Measurements from ENCODE around the gene PTPN23. TPM values are rescaled to one million over a fixed set of nuclear protein-coding genes. Genes with fewer than 3 reads are reported as not detected.

PTPN23 gene
- total and polyA plus RNA-seq, 8 donors: 8.6 to 120 (median 27.6) TPM

- Histone ChIP-seq H3K36me3 (peaks cover 31 to 89% (median 83%) of the 10 kb centered on the region in 4 donors), H3K4me3 (no peak overlapping the region), H3K27me3 (no peaks in the 10 kb centered on the region), H3K27ac (no peak overlapping the region), H3K9me3 (no peaks in the 10 kb centered on the region), H3K4me1 (peaks cover 0 to 42% (median 22%) of the 10 kb centered on the region in 4 donors)
- 83 to 96% (median 93%) methylated on average over 6 of the region's 6 CpGs for WGBS, 5 donors
- DNase-seq: no peak
- intact Hi-C loops (cut with DNase I; ENCODE audit: low total_unique reads): no loop called here
- TF ChIP-seq POLR2AphosphoS5 (IDR thresholded peaks at IDR 0.05): no peak
Measured at GRCh38 chr3:47427866-47428265, 47.0 kb downstream of the PTPN23 start.

DNA sequence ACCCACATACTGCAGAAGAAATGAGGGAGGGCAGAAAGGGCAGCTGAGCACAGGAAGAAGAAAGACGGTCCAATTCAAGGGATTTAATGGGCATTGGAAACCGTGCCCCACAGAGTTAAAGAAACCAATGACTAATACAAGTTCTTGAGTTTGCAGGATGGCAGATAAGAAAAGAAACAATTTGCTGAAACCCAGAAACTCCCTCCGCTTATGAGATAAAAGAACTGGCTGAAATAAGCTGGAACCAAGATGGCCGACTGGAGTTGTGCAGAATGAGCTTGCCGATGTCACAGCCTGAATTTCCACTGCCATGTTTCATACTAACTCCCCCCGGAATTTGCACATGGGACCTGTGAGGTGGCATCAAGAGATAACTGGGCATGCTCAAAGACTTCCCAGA is 47.8 kb downstream of the PTPN23 start:
- DNase-seq: peak in 1 of 2 donors; percentile 28

GRCh38 chr3:47429476-47430270 is 48.9 kb downstream of the PTPN23 start:
- DNase-seq: peak in 1 of 2 donors; percentile 62
- Histone ChIP-seq H3K27me3 (no peaks in the 10 kb centered on the region), H3K9me3 (no peaks in the 10 kb centered on the region), H3K27ac (no peak overlapping the region), H3K4me1 (peaks cover 0 to 42% (median 15%) of the 10 kb centered on the region in 4 donors), H3K36me3 (peaks cover 40 to 89% (median 85%) of the 10 kb centered on the region in 4 donors), H3K4me3 (no peak overlapping the region)
- intact Hi-C loops (cut with DNase I; ENCODE audit: low total_unique reads): no loop called here
- TF ChIP-seq POLR2AphosphoS5 (IDR thresholded peaks at IDR 0.05): no peak
- 73 to 88% (median 79%) methylated on average over 9 of the region's 9 CpGs for WGBS, 5 donors

More for the DNA sequence above, 47.8 kb downstream of the PTPN23 start:
- TF ChIP-seq POLR2A (IDR thresholded peaks at IDR 0.05) (no peak), POLR2AphosphoS5 (IDR thresholded peaks at IDR 0.05) (peak in 1 of 3 donors; percentile 21)
- Histone ChIP-seq H3K4me1 (peaks cover 0 to 42% (median 21%) of the 10 kb centered on the region in 4 donors), H3K36me3 (peaks cover 34 to 89% (median 85%) of the 10 kb centered on the region in 4 donors), H3K9me3 (no peaks in the 10 kb centered on the region), H3K27ac (peak overlapping the region in 2 of 5 donors; percentile 7 to 10), H3K27me3 (no peaks in the 10 kb centered on the region), H3K4me3 (no peak overlapping the region)
- whole genome bisulfite sequencing, 5 donors: 53 to 75% (median 54%) methylated on average over 6 of the region's 6 CpGs
- intact Hi-C loops (cut with DNase I; ENCODE audit: low total_unique reads): no loop called here

DNA sequence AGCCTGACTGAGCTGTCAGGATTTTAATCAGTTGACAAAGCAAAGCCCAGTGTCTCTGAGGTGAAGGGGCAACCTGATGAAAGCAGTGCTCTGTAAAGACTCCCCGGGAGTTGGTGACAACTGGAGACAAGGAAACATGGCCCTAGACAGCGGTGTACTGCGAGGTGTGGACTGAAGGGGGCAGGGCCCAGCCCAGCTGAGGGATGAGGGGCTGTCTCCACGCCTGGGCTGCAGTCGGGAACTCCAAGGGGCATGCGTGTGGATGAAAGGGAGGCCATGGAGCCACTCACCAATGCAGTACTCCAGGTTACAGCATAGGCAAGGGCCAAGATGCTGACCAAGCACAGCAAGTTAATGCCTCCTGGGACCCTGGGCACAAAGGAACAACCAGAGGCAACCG is 49.8 kb downstream of the PTPN23 start:
- no peak overlapping the region for H3K27ac ChIP-seq
- intact Hi-C loops (cut with DNase I; ENCODE audit: low total_unique reads): no loop called here
- 88 to 98% (median 96%) methylated on average over 7 of the region's 7 CpGs for WGBS, 5 donors
- no peak overlapping the region for H3K4me3 ChIP-seq
- no peaks in the 10 kb centered on the region for H3K27me3 ChIP-seq
- TF ChIP-seq EP300 (IDR thresholded peaks at IDR 0.05) (no peak), POLR2A (IDR thresholded peaks at IDR 0.05) (no peak), POLR2AphosphoS5 (IDR thresholded peaks at IDR 0.05) (no peak)
- TF ChIP-seq, protein P1, sequence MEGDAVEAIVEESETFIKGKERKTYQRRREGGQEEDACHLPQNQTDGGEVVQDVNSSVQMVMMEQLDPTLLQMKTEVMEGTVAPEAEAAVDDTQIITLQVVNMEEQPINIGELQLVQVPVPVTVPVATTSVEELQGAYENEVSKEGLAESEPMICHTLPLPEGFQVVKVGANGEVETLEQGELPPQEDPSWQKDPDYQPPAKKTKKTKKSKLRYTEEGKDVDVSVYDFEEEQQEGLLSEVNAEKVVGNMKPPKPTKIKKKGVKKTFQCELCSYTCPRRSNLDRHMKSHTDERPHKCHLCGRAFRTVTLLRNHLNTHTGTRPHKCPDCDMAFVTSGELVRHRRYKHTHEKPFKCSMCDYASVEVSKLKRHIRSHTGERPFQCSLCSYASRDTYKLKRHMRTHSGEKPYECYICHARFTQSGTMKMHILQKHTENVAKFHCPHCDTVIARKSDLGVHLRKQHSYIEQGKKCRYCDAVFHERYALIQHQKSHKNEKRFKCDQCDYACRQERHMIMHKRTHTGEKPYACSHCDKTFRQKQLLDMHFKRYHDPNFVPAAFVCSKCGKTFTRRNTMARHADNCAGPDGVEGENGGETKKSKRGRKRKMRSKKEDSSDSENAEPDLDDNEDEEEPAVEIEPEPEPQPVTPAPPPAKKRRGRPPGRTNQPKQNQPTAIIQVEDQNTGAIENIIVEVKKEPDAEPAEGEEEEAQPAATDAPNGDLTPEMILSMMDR (IDR thresholded peaks at IDR 0.05): no peak
- H3K9me3 ChIP-seq: no peaks in the 10 kb centered on the region
- no peak for DNase-seq
- peaks cover 36 to 87% (median 81%) of the 10 kb centered on the region in 4 donors for H3K36me3 ChIP-seq
- H3K4me1 ChIP-seq: peaks cover 0 to 33% (median 10%) of the 10 kb centered on the region in 4 donors

DNA sequence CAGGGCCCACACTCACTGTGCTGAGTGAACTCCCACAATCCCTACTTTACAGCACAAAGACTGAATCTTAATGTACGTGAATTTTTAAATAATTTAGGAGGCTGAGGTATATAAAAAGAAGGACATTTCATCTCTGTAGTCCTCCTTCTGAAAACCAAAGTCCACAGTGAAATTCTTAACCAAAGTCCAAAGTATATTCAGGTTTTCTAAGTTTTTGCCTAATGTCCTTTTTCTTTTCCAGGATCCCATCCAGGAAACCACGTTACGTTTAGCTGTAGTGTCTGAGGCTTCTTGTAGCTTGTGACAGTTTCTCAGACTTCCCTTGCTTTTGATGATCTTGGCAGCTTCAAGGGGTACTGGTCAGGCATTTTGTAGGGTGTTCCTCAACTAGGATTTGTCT is 50.4 kb downstream of the PTPN23 start:
- Histone ChIP-seq H3K4me3 (no peak overlapping the region), H3K36me3 (peaks cover 32 to 87% (median 76%) of the 10 kb centered on the region in 4 donors), H3K4me1 (peaks cover 0 to 28% (median 10%) of the 10 kb centered on the region in 4 donors), H3K27me3 (no peaks in the 10 kb centered on the region), H3K9me3 (no peaks in the 10 kb centered on the region), H3K27ac (no peak overlapping the region)
- TF ChIP-seq POLR2AphosphoS5 (IDR thresholded peaks at IDR 0.05) (no peak), EP300 (IDR thresholded peaks at IDR 0.05) (no peak)
- DNase-seq: no peak
- WGBS, 5 donors: 80 to 92% (median 84%) methylated on average over 3 of the region's 3 CpGs
- intact Hi-C loops (cut with DNase I; ENCODE audit: low total_unique reads): no loop called here

- Histone ChIP-seq H3K9me3 (no peaks in the 10 kb centered on the region), H3K4me1 (peaks cover 0 to 28% (median 10%) of the 10 kb centered on the region in 4 donors), H3K4me3 (no peak overlapping the region), H3K36me3 (peaks cover 25 to 86% (median 69%) of the 10 kb centered on the region in 4 donors), H3K27me3 (no peaks in the 10 kb centered on the region), H3K27ac (no peak overlapping the region)
- TF ChIP-seq EP300 (IDR thresholded peaks at IDR 0.05): no peak
- no peak for TF ChIP-seq POLR2A (IDR thresholded peaks at IDR 0.05)
- TF ChIP-seq, protein P1 (IDR thresholded peaks at IDR 0.05): no peak
- TF ChIP-seq POLR2AphosphoS5 (IDR thresholded peaks at IDR 0.05): no peak
- 90 to 99% (median 93%) methylated on average over 2 of the region's 2 CpGs for WGBS, 5 donors
- DNase-seq: no peak
- intact Hi-C loops (cut with DNase I; ENCODE audit: low total_unique reads): no loop called here
Measured at GRCh38 chr3:47432673-47433072, 51.9 kb downstream of the PTPN23 start.
